Measurements from ENCODE around the gene NIN. TPM values are rescaled to one million over a fixed set of nuclear protein-coding genes. Genes with fewer than 3 reads are reported as not detected.

The NIN gene
- total and polyA plus RNA-seq, 2 donors (not counting 1 experiment from before 2014, with no cell fraction given): 22.8 to 37.5 TPM

- Histone ChIP-seq H3K4me3 (replicated peaks in 1 of 4; ENCODE audit: control extremely low read depth in 1 of 4, insufficient read depth in 1 of 4, low read depth in 3 of 4, low read length in 4 of 4) (no peak overlapping the region), H3K4me1 (ENCODE audit: control insufficient read depth, extremely low read depth, insufficient read depth, low read length) (no peaks in the 10 kb centered on the region), H3K79me2 (ENCODE audit: control insufficient read depth, insufficient read depth, low read length) (no peaks in the 10 kb centered on the region), H3K27me3 (ENCODE audit: control insufficient read depth, insufficient read depth, low read length) (no peaks in the 10 kb centered on the region), H2AFZ (ENCODE audit: low read length) (no peak overlapping the region), H4K20me1 (ENCODE audit: control insufficient read depth, extremely low read depth, insufficient read depth, low read length) (no peaks in the 10 kb centered on the region), H3K9me3 (ENCODE audit: control insufficient read depth, insufficient read depth, low read depth, low read length) (no peaks in the 10 kb centered on the region), H3K36me3 (ENCODE audit: control insufficient read depth, insufficient read depth, low read length) (peaks cover 5% of the 10 kb centered on the region), H3K9ac (ENCODE audit: insufficient read depth, low read length) (no peak overlapping the region), H3K4me2 (ENCODE audit: extremely low read depth, insufficient read depth, low read length) (no peak overlapping the region), H3K27ac (ENCODE audit: insufficient read depth, low read length) (no peak overlapping the region)
- no peak for TF ChIP-seq EZH2 (IDR thresholded peaks at IDR 0.05; ENCODE audit: low read length, missing control alignments)
- no peak for TF ChIP-seq CTCF (conservative IDR thresholded peaks at IDR 0.05 in 1 of 2, IDR thresholded peaks at IDR 0.05 in 1 of 2; ENCODE audit: low read depth in 1 of 2, low read length in 2 of 2)
- DNase-seq (ENCODE audit: low read depth in 2 of 2): no peak
These were observed 97.5 kb downstream of the NIN start for GRCh38 chr14:50733494-50733893.

GRCh38 chr14:50728836-50729235 lies 102.1 kb downstream of the NIN start:
- peaks cover 10% of the 10 kb centered on the region for H3K4me1 ChIP-seq (ENCODE audit: control insufficient read depth, extremely low read depth, insufficient read depth, low read length)
- no peak overlapping the region for H3K9ac ChIP-seq (ENCODE audit: insufficient read depth, low read length)
- H3K27me3 ChIP-seq (ENCODE audit: control insufficient read depth, insufficient read depth, low read length): no peaks in the 10 kb centered on the region
- no peak for DNase-seq (ENCODE audit: low read depth in 2 of 2)
- H3K36me3 ChIP-seq (ENCODE audit: control insufficient read depth, insufficient read depth, low read length): peaks cover 7% of the 10 kb centered on the region
- H3K4me2 ChIP-seq (ENCODE audit: extremely low read depth, insufficient read depth, low read length): no peak overlapping the region
- no peak overlapping the region for H2AFZ ChIP-seq (ENCODE audit: low read length)
- H3K27ac ChIP-seq (ENCODE audit: insufficient read depth, low read length): no peak overlapping the region
- no peaks in the 10 kb centered on the region for H3K79me2 ChIP-seq (ENCODE audit: control insufficient read depth, insufficient read depth, low read length)
- H3K4me3 ChIP-seq (replicated peaks in 1 of 4; ENCODE audit: control extremely low read depth in 1 of 4, insufficient read depth in 1 of 4, low read depth in 3 of 4, low read length in 4 of 4): no peak overlapping the region
- no peaks in the 10 kb centered on the region for H4K20me1 ChIP-seq (ENCODE audit: control insufficient read depth, extremely low read depth, insufficient read depth, low read length)
- no peaks in the 10 kb centered on the region for H3K9me3 ChIP-seq (ENCODE audit: control insufficient read depth, insufficient read depth, low read depth, low read length)
- no peak for TF ChIP-seq CTCF (conservative IDR thresholded peaks at IDR 0.05 in 1 of 2, IDR thresholded peaks at IDR 0.05 in 1 of 2; ENCODE audit: low read depth in 1 of 2, low read length in 2 of 2)
- TF ChIP-seq EZH2 (IDR thresholded peaks at IDR 0.05; ENCODE audit: low read length, missing control alignments): no peak

- Histone ChIP-seq H3K9ac (ENCODE audit: insufficient read depth, low read length) (no peak overlapping the region), H3K4me1 (ENCODE audit: control insufficient read depth, extremely low read depth, insufficient read depth, low read length) (peaks cover 10% of the 10 kb centered on the region), H3K27me3 (ENCODE audit: control insufficient read depth, insufficient read depth, low read length) (no peaks in the 10 kb centered on the region), H3K4me2 (ENCODE audit: extremely low read depth, insufficient read depth, low read length) (peak overlapping the region; percentile 23), H2AFZ (ENCODE audit: low read length) (no peak overlapping the region), H3K4me3 (replicated peaks in 1 of 4; ENCODE audit: control extremely low read depth in 1 of 4, insufficient read depth in 1 of 4, low read depth in 3 of 4, low read length in 4 of 4) (no peak overlapping the region), H3K9me3 (ENCODE audit: control insufficient read depth, insufficient read depth, low read depth, low read length) (no peaks in the 10 kb centered on the region), H3K27ac (ENCODE audit: insufficient read depth, low read length) (peak overlapping the region; percentile 48), H3K79me2 (ENCODE audit: control insufficient read depth, insufficient read depth, low read length) (no peaks in the 10 kb centered on the region), H4K20me1 (ENCODE audit: control insufficient read depth, extremely low read depth, insufficient read depth, low read length) (no peaks in the 10 kb centered on the region), H3K36me3 (ENCODE audit: control insufficient read depth, insufficient read depth, low read length) (peaks cover 5% of the 10 kb centered on the region)
- peak; percentile 81 to 91 for DNase-seq (ENCODE audit: low read depth in 2 of 2)
- TF ChIP-seq CTCF (conservative IDR thresholded peaks at IDR 0.05 in 1 of 2, IDR thresholded peaks at IDR 0.05 in 1 of 2; ENCODE audit: low read depth in 1 of 2, low read length in 2 of 2): no peak
- TF ChIP-seq EZH2 (IDR thresholded peaks at IDR 0.05; ENCODE audit: low read length, missing control alignments): no peak
These were observed 104.4 kb downstream of the NIN start for GRCh38 chr14:50726372-50727107.
